Fibroblast of villous mesenchyme (primary cell): ENCODE results near the gene TPGS1. TPM values are rescaled to one million over a fixed set of nuclear protein-coding genes. Genes with fewer than 3 reads are reported as not detected.

Source experiments
- DNase-seq: peaks from one replicate; pipeline ENCODE4 v3.0.0-alpha.2; 2010; ENCODE audit warnings: low read depth
- H3K4me3 ChIP-seq: 2 replicates; pipeline ENCODE4 v1.5.1; 2011; ENCODE audit warnings: low read depth, mild to moderate bottlenecking, low read length
- total RNA-seq: library from RNA; depleted of rRNA; stranded (reverse); fragments of >200 nt; gene quantifications from 2 replicates; pipeline ENCODE4 v1.2.3, GENCODE V29; 2012
- TF ChIP-seq, protein P1 (sequence below): IDR thresholded peaks from 2 replicates; pipeline ENCODE4 v1.5.1; 2012; ENCODE audit warnings: low read depth, mild to moderate bottlenecking, low read length; ENCODE audit not compliant: insufficient read depth

The TPGS1 gene
- total RNA-seq, 1 donor, result 16.8 TPM

DNA sequence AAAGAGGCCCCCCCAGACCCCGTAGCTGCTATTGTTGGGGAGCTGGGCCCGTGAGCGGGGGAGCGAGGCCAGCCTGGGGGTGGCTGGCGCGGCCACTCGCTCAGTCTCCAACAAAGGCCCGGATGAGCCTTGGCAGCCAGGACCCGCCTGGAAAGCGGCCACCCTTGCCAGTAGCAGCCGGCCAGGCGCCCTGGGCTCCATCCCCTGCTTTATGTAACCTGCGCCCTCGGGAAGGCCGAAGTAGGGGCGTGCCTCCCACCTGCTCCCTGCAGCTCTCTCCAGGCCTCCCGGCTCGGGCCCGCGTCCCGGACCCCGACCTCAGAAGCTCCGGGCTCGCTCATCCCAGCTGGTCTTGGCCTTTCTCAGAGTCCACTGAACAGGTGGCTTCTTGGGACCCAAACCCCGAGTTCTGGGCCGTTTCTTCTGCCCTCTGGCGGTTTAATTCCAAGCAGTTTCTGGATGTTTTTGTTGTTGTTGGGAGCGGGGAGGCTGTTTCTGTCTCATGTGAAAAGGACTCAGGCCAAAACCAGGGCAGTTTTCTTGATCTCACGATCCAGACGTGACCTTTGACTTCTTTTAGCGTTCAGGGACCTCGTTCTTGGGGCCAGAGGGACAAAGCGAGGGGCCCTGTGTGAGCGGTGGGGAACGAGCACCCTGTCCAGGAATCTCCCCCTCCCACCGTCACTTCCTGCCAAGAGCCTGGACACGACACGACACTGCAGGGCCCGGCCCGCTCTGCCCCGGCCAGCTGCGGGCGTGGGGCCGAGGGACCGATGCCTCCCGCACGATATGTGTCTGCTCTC lies 25.5 kb downstream of the TPGS1 start:
- H3K4me3 ChIP-seq, result peak overlapping the region; percentile 93
- DNase-seq, result peak; percentile 81
- TF ChIP-seq, protein P1, sequence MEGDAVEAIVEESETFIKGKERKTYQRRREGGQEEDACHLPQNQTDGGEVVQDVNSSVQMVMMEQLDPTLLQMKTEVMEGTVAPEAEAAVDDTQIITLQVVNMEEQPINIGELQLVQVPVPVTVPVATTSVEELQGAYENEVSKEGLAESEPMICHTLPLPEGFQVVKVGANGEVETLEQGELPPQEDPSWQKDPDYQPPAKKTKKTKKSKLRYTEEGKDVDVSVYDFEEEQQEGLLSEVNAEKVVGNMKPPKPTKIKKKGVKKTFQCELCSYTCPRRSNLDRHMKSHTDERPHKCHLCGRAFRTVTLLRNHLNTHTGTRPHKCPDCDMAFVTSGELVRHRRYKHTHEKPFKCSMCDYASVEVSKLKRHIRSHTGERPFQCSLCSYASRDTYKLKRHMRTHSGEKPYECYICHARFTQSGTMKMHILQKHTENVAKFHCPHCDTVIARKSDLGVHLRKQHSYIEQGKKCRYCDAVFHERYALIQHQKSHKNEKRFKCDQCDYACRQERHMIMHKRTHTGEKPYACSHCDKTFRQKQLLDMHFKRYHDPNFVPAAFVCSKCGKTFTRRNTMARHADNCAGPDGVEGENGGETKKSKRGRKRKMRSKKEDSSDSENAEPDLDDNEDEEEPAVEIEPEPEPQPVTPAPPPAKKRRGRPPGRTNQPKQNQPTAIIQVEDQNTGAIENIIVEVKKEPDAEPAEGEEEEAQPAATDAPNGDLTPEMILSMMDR, result peak; percentile 62

DNA sequence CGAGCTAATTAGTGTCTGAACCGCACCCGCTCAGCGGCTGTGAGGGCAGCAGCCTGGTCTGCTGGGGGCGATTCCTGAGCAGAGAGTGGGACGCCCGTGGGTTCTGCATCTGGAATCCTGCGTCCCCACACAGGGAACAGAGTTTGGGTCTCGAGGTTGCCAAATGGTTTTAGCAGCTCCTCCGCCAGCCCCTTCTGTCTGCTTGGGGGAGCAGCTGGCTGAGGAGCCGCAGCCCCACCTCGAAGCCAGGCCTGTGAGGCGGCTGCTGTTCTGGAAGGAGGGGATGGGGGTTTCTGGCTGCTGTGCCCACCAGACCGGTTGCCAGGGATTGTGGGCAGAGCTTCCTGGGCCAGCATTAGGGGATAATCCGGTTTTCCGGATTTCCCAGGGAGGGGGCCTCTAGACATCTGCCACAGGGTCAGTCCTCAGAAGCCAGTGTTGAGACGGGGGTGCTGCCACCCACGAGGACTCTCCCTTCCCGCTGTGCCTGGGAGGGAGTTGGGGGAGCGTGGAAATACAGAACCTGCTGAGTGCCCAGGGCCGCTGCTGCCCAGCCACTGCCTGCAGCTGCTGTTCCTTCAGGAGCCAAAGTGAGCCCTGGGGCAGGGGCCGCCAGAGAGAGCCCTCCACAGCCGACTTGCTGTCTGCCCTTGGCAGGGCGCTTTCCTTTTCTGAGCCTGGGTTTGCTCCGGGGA lies 26.2 kb downstream of the TPGS1 start:
- peak overlapping the region; percentile 93 for H3K4me3 ChIP-seq
- no peak for DNase-seq
- TF ChIP-seq, protein P1, result no peak

DNA sequence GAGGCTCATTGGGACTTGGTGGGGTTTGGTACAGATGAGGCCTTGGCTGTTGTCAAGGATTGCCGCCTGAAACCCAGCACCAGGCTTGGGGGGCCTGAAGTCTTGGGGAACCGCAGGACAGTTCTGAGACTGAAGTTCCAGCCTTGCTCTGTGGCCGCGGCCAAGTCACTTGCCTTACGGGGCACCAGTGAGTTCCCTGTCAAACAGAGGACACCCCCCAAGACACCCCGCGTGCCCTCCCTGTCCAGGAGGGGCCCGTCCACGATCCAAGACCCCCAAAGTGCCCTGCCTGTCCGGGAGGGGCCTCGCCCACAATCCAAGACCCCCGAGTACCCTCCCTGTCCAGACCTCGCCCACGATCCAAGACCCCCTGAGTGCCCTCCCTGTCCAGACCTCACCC lies 26.8 kb downstream of the TPGS1 start:
- no peak for DNase-seq
- TF ChIP-seq, protein P1, result no peak
- H3K4me3 ChIP-seq, result peak overlapping the region; percentile 93

DNA sequence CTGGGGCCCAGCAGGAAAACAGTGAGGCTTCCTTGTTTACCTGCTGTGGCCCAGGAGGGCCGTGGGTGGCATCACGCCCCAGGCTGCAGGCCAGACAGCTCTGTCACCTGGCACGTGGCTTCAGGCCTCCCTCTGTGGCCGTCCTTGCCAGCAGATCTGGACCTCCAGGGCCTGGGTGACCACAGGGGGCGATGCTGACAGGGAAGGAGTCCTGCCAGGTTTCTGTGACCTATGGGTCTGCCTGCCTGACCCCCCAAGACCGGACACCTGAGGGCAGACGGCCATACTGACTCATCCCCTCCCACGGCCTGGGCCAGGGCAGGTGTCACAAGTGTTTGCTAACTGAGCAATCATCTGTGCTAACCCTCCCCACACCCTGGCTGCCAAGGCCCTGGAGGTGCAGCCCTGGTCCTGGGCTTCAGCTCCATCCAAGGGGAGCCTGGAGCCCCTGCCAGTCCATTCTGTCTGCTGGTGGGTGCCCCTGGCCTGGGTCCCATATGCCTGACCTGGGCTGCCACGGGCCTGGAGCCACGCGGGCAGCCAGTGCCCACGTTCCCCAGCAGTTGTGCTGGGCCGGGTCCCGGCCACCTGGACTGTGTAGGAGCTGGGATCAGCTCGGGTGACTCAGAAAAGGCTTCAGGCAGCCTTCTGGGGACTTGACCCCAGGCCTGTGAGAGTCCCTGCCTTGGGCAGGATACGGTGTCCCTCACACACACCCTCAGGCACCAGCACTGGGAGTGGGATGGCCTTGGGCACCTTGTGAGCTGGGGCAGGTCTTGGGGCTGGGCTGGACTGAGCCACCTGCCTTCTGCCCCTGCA lies 27.9 kb downstream of the TPGS1 start:
- H3K4me3 ChIP-seq, result no peak overlapping the region
- no peak for DNase-seq
- TF ChIP-seq, protein P1, result no peak

DNA sequence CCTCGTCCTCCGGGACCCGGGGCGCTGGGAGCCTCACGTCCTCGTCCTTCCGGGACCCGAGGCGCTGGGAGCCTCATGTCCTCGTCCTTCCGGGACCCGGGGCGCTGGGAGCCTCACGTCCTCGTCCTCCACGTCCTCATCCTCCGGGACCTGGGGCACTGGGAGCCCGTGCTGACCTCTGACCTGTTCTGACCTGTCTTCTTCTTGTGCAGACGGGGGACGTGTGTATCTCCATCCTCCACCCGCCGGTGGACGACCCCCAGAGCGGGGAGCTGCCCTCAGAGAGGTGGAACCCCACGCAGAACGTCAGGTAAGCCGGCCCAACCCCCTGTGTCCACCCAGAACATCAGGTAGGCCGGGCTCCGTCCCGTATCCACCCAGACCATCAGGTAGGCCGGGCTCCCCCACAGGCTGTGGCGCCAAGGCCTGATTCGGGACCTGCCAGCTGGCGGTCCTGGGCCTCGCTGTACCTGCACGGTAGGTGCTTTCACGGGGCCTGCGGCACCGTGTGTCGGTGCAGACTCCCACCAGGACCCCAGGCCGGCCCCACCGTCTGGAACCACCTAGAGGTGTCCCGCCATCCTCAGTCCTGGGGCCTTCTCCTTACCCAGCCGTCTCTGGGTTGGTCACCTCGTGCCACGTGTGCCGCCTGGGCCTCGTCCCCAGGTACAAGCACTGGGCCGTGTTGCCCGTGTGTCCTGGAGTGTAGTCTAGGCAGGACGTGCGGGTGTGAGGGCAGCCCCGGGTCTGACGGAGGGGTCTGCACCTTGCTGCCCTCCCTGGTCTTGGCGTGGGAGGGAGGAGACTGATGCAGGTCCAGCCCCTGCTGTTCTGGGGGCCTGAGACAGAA lies 29.0 kb downstream of the TPGS1 start:
- no peak overlapping the region for H3K4me3 ChIP-seq
- no peak for DNase-seq
- TF ChIP-seq, protein P1, result no peak

DNA sequence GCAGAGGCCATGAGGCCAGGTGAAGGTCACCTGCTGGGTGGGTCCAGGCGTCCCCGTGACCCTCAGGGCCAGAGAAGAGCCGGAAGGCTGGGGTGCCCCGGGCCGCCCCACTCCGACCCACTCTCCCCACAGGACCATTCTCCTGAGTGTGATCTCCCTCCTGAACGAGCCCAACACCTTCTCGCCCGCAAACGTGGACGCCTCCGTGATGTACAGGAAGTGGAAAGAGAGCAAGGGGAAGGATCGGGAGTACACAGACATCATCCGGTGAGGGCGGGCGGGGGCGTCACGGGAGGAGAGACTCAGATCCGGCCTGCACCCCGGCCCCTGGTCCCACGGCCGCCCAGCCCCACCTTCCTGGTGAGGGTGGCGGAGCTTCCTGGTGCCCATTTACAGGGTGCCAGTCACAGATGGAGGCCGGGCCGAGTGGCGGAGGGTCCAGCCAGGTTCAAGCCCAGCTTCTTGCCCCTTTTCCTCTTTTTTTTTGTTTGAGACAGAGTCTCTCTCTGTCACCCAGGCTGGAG lies 29.6 kb downstream of the TPGS1 start:
- TF ChIP-seq, protein P1, result no peak
- H3K4me3 ChIP-seq, result no peak overlapping the region
- DNase-seq, result no peak
